ENCODE measurements around the gene AFF1. TPM values are rescaled to one million over a fixed set of nuclear protein-coding genes. Genes with fewer than 3 reads are reported as not detected.

The AFF1 gene
- total RNA-seq, 3 donors from 2014 or later: 67.2 to 80.5 (median 70.5) TPM

DNA sequence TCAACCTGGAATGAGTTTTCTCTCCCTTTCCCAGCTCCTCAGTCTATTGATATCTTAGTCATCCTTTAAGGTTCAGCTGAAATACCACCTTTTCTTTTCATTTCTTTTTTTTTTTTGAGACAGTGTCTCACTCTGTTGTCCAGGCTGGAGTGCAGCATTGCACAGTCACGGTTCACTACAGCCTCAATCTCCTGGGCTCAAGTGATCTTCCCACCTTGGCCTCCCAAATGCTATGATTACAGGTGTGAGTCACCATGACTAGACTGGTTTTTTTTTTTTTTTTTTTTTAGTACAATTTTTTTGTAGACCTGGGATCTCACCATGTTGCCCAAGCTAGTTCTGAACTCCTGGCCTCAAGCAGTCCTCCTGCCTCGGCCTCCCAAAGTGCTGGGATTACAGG is 28.9 kb downstream of the AFF1 start:
- H3K27me3 ChIP-seq: no peaks in the 10 kb centered on the region
- no peaks in the 10 kb centered on the region for H3K4me1 ChIP-seq
- intact Hi-C loops (cut with DNase I; ENCODE audit: low total_unique reads): no loop called here
- TF ChIP-seq, protein P1, sequence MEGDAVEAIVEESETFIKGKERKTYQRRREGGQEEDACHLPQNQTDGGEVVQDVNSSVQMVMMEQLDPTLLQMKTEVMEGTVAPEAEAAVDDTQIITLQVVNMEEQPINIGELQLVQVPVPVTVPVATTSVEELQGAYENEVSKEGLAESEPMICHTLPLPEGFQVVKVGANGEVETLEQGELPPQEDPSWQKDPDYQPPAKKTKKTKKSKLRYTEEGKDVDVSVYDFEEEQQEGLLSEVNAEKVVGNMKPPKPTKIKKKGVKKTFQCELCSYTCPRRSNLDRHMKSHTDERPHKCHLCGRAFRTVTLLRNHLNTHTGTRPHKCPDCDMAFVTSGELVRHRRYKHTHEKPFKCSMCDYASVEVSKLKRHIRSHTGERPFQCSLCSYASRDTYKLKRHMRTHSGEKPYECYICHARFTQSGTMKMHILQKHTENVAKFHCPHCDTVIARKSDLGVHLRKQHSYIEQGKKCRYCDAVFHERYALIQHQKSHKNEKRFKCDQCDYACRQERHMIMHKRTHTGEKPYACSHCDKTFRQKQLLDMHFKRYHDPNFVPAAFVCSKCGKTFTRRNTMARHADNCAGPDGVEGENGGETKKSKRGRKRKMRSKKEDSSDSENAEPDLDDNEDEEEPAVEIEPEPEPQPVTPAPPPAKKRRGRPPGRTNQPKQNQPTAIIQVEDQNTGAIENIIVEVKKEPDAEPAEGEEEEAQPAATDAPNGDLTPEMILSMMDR (IDR thresholded peaks at IDR 0.05): no peak
- TF ChIP-seq POLR2A (IDR thresholded peaks at IDR 0.05): no peak
- no peak for TF ChIP-seq POLR2AphosphoS5 (IDR thresholded peaks at IDR 0.05)
- H3K27ac ChIP-seq: no peak overlapping the region
- H3K9me3 ChIP-seq: no peaks in the 10 kb centered on the region
- no peak overlapping the region for H3K4me3 ChIP-seq
- DNase-seq (ENCODE audit: low spot score in 2 of 2): no peak
- H3K36me3 ChIP-seq: no peaks in the 10 kb centered on the region

DNA sequence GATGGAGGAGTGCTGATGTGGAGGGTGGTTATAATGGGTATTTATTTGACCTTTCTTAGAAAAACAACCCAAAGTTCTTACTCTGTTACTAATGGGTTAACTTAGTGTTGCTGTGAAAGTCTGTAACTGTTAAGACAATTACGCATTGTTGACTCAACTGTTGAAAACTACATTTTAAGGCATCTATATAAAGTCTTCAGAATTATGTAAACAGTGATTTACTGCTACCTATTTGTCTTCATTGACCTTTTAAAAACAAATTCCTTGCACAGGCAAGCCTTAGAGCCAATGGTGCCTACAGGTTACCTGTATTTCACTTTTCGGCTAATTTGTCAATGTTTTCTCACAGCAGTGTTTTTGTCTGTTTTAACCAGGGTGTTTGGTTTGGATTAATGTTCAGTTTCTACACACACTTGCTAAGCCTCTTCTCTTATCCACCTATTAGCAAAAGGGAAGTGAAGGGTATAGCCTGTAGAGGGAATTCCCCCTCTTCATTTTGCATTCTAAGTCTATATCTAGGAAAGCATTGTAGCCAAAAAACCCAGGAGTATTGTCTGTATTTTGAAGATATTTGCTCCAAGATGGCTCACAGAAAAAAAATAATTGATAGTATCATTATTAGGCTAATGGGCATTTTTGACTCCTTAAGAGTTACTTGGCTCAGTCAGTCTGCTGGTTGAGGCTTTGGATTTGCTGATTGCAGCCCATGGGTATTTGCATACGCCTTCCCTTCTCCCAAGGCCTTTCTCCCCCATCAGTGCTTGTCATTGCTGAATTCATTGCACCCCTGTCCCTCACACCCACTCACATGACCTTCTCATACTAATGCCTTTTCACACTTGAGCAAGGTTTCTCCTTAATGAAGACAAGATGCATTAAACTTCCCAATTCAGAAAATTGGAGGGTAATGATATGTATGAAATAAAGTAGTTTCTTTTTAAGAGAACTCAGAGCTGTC is 30.5 kb downstream of the AFF1 start:
- Histone ChIP-seq H3K36me3 (no peaks in the 10 kb centered on the region), H3K9me3 (no peaks in the 10 kb centered on the region), H3K4me1 (no peaks in the 10 kb centered on the region), H3K27ac (no peak overlapping the region), H3K27me3 (no peaks in the 10 kb centered on the region), H3K4me3 (no peak overlapping the region)
- intact Hi-C loops (cut with DNase I; ENCODE audit: low total_unique reads): no loop called here
- DNase-seq (ENCODE audit: low spot score in 2 of 2): no peak
- TF ChIP-seq POLR2A (IDR thresholded peaks at IDR 0.05) (no peak), POLR2AphosphoS5 (IDR thresholded peaks at IDR 0.05) (no peak)
- TF ChIP-seq, protein P1 (IDR thresholded peaks at IDR 0.05): no peak

DNA sequence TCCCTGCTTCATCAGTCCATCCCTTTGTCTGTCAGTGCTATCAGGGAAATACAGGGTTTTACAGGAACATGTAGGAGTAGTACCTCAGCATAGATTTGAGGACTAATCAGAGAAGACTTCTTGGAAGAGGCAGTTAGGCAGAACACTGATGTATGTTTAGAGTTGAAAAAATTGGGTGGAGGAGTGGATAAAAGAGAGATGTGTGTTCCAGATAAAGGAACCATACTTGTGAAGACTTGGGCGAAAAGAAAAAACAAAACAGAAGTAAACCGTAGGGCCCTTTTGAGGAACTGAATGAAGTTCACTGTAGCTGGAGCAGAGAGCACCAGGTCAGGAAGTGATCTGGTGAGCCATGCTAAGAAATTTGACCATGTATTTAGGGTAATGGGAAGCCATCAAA is 32.3 kb downstream of the AFF1 start:
- Histone ChIP-seq H3K27me3 (no peaks in the 10 kb centered on the region), H3K9me3 (no peaks in the 10 kb centered on the region), H3K4me1 (no peaks in the 10 kb centered on the region), H3K4me3 (no peak overlapping the region), H3K27ac (no peak overlapping the region), H3K36me3 (no peaks in the 10 kb centered on the region)
- DNase-seq (ENCODE audit: low spot score in 2 of 2): no peak
- TF ChIP-seq POLR2A (IDR thresholded peaks at IDR 0.05) (no peak), POLR2AphosphoS5 (IDR thresholded peaks at IDR 0.05) (no peak)
- TF ChIP-seq, protein P1 (IDR thresholded peaks at IDR 0.05): no peak
- intact Hi-C loops (cut with DNase I; ENCODE audit: low total_unique reads): loop anchor here (1.0 kb wide), 1 partner anchor 15 kb away; no protein-coding TSS in a partner anchor

DNA sequence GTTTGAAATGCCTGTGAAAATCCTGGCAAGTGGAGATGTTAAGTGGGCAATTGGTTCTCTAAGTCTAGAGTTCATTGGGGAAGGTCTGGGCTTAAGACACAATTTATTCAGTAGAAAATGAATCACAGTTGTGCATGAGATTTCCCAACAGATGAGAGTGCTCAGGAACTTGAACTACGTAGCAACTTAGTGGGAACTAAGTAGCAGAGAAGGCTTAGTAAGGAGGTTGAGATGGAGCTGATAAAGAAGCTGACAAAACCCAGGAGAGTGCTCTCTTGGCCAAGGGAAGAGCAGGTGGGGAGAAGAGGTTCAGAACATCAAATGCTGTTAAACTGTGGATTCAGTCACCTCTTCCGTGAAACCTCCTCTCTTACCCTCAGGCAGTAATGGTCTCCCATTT is 33.0 kb downstream of the AFF1 start:
- Histone ChIP-seq H3K9me3 (no peaks in the 10 kb centered on the region), H3K4me1 (peaks cover 0 to 5% of the 10 kb centered on the region in 2 donors), H3K4me3 (no peak overlapping the region), H3K27ac (no peak overlapping the region), H3K36me3 (no peaks in the 10 kb centered on the region), H3K27me3 (no peaks in the 10 kb centered on the region)
- DNase-seq (ENCODE audit: low spot score in 2 of 2): no peak
- intact Hi-C loops (cut with DNase I; ENCODE audit: low total_unique reads): loop anchor here (1.0 kb wide), 1 partner anchor 15 kb away; no protein-coding TSS in a partner anchor
- no peak for TF ChIP-seq POLR2AphosphoS5 (IDR thresholded peaks at IDR 0.05)
- TF ChIP-seq POLR2A (IDR thresholded peaks at IDR 0.05): no peak
- TF ChIP-seq, protein P1 (IDR thresholded peaks at IDR 0.05): no peak

DNA sequence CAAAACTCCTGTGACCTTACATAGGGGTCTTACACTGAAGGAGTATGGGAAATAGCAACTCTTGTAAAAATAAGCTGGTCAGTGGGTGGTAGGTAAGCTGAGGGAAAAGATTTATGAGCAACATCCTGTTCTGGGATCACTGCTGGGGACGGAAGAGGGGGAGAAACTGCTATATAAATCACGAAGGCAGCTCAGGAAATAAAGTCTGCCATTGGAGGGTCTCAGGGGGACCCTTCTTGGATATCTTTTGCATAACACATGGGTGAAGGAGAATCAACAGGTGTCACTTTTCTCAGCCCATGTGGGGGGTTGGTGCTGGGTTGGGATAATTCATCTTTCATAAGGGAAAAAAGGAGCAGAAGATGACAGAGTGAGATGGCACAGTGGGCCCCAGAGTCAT is 33.7 kb downstream of the AFF1 start:
- peaks cover 0 to 11% of the 10 kb centered on the region in 2 donors for H3K4me1 ChIP-seq
- no peak overlapping the region for H3K27ac ChIP-seq
- intact Hi-C loops (cut with DNase I; ENCODE audit: low total_unique reads): no loop called here
- no peak overlapping the region for H3K4me3 ChIP-seq
- no peaks in the 10 kb centered on the region for H3K9me3 ChIP-seq
- DNase-seq (ENCODE audit: low spot score in 2 of 2): no peak
- H3K27me3 ChIP-seq: no peaks in the 10 kb centered on the region
- H3K36me3 ChIP-seq: no peaks in the 10 kb centered on the region
- TF ChIP-seq, protein P1 (IDR thresholded peaks at IDR 0.05): no peak
- TF ChIP-seq POLR2A (IDR thresholded peaks at IDR 0.05) (no peak), POLR2AphosphoS5 (IDR thresholded peaks at IDR 0.05) (no peak)
